Medulla oblongata (tissue), 1 donor: ENCODE measurements around the gene ITGB3.
A peak's percentile ranks its signal among the peaks of the same experiment; 100 is the strongest.

Experiments used
- DNase-seq: peaks from one replicate; pipeline ENCODE4 v3.0.0-alpha.2; 2015; ENCODE audit errors: extremely low spot score

The ITGB3 gene

DNA sequence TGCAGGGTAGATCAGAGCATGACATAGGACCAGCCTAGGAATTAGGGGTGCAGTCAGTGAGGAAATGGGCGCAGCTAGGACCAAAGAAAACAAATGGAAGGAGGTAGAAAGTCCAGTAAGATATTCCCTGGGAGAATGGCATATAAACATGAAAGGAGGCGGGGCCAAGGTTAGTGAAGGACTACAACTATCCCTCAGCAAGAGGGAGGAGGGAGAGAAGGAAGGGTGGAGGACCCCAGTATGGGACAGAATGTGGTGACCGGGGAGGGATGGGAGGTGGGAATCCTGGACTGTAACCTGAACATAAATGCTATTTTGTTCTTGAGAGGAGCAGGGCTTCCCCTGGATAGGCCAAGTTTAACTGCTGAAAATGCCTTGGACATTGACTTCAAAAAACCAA, 22.8 kb downstream of the ITGB3 start:
- DNase-seq = no peak

DNA sequence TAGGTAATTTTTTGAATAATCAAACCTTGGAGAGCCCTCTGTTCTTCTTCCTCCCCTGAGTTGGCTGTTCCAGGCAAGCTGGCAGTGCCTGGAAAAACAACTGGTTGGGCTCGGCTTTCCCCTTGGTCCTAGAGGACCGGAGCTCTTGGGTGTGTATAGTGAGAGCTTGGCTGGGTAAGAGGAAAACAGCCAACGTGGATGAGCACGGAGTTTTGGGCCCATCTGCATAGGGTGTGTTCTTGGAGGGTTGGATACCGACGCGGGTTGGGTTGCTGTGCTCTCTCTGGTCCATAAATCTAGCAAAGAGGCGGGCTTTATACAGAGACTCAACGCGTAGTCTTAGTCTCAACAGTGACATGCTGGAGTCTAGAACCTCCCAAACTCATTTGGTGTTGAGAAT, 23.2 kb downstream of the ITGB3 start:
- DNase-seq = peak; percentile 54

DNA sequence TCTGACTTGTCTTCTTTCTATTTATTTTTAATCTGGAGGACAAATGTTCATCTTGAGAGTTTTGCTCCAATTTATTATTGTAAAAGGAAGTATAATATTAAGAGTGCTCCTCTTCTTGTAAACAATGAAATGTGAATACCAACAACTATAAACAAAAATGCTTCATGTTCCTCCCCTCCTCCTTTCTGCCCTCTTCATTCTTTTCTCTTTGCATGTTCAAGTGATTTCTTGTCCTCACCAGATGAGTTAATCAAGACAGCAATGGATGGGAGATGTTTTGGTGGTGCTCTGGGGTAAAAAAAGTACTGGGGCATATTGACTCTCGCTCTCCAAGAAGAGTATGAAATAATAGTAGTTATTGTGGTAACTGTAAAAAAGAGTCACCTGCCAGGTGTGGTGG, 24.3 kb downstream of the ITGB3 start:
- DNase-seq = no peak

GRCh38 chr17:47278561-47278960, 24.9 kb downstream of the ITGB3 start:
- DNase-seq = no peak

DNA sequence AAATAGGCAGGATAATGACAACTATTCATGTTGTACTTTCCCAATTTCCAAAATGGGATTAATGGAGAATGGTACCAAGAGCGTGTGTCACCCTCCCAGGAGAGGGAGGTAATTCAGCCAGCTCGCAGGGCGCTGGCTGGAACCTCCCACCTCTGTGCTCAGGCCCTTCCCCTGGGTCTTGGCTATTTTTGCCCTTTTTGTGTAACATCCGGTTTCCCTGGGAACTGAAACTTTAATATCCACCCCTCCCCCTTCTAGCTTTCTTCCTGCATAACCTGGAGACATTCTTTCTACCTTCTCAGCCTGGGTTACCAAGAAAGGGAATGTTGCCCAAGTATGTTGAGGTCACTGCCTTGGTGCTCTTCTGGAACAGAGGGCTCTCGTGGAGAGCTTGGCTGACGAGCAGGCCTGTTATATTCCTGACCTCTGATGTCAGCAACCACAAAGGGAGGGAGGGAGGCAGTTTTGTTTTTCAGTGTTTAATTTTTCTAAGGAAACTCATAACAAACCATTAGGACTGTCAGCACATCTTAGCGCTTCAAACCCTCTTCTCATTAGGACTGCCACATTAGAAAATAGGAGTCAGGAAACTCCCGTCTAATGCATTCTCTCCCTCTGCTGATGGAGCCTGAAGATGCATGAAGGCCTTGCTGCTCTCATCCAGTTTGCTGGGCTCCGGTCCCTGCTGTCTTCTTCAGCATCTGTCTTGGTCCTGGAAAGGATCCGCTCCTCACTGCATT, 25.6 kb downstream of the ITGB3 start:
- DNase-seq = peak; percentile 74

GRCh38 chr17:47280072-47280811, 26.6 kb downstream of the ITGB3 start:
- DNase-seq = no peak

DNA sequence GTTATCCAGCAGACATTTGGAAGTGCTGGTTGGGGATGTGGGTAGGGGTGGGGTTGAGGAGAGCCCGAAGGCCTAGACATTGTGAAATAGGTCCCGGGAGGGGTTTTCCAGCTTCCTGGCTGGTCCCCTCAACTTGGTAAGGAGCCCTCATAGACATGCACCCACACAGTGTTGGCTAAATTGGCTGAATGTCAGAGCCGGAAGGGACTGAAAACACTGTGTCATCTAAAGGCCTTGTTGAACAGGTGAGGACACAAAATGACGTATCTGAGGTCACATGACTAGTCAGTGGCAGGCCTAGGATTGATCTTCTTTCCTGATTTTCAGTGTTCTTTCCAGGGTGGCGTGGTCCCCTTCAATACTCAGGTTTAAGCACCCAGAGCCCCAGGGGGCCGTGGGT, 27.6 kb downstream of the ITGB3 start:
- no peak for DNase-seq

DNA sequence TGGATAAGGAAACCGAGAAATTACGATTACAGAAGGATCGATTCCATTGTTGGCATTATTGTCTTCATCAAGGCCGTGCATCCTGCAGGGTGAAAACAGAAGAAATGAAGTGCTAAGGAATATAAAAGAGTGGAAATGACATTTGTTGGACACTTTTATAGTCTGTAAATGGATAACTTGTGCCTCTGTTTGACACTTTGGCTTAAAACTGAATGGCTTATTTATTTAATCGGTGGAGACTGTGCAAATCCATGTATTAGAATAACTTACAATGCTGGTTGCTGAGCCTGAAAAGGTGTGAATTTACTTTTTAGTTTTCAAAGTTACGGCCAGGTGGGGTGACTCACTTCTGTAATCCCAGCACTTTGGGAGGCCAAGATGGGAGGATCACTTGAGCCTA, 31.4 kb downstream of the ITGB3 start:
- no peak for DNase-seq

DNA sequence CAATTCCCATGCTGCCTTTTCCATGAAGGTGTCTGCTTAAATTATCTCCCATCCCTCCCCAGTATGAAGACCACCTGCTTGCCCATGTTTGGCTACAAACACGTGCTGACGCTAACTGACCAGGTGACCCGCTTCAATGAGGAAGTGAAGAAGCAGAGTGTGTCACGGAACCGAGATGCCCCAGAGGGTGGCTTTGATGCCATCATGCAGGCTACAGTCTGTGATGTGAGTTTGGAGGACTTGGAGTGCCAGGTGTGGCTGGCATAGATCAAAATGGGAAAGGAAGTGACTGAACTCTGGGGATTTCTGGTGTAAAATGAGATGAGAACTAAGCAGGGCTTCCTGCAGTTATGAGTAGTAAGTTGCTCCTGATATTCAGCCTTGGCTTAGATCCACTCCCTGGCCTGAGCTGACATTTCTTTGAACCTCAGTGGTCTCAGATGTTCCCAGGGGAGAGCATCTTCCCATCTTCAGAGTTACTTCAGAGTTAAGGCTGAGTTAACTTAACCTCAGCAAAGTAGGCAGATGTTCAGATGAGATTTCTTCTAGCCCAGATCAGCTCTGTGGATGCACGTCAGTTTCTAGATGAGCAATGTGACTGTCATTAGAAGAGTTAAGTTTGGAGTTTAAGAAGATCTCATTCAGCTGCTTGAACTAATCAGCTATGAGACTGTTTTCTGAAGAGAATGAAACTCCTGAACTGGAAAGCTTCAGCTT, 32.7 kb downstream of the ITGB3 start:
- DNase-seq = no peak

DNA sequence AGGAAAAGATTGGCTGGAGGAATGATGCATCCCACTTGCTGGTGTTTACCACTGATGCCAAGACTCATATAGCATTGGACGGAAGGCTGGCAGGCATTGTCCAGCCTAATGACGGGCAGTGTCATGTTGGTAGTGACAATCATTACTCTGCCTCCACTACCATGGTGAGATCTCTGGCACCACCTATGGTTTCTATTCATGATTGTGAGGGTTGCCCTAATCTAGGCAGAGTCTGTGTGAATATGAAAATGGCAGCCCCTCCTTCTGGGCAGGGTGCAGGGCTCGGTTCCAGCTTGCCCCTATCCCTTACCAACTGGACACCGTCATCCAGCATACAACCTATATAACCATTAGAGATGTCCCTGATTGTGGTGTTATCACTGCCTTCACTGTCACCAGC, 33.4 kb downstream of the ITGB3 start:
- no peak for DNase-seq

DNA sequence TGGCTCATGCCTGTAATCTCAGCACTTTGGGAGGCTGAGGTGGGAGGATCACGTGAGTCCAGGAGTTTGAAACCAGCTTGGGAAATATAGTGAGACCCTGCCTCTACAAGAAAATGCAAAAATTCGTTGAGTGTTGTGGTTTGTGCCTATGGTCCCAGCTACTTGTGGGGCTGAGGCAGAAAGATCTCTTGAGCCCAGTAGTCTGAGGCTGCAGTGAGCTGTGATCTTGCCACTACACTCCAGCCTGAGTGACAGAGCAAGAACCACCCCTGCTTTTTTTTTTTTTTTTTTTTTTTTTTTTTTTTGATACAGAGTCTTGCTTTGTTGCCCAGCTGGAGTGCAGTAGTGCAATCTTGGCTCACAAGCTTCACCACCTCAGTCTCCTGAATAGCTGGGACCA, 34.0 kb downstream of the ITGB3 start:
- no peak for DNase-seq

DNA sequence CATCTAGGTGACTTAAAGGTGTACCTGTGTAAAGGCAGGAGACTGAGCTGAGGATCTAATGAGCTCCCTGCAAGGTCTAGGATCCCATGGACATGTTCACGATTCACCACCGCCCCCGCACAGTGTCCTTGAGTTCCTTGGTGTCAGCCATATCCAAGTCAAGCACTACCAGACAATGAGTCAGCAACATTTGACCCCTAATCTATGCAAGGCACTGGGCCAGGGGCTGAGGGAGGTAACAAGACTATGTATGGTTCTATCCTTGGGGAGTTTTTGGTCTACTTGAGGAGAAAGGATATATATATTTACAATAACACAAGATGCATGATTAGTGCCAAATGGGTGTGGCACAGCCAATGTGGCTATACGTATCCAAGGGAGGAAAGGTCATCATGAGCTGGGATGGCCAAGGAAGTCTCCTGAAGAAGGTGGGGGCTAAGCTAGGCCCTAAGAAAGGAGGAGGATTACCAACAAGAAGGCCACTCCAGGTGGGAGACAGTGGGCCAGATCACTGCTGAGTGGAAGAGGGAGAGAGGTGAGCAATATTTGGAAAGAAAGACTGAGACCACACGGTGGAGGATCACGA, 35.0 kb downstream of the ITGB3 start:
- no peak for DNase-seq

DNA sequence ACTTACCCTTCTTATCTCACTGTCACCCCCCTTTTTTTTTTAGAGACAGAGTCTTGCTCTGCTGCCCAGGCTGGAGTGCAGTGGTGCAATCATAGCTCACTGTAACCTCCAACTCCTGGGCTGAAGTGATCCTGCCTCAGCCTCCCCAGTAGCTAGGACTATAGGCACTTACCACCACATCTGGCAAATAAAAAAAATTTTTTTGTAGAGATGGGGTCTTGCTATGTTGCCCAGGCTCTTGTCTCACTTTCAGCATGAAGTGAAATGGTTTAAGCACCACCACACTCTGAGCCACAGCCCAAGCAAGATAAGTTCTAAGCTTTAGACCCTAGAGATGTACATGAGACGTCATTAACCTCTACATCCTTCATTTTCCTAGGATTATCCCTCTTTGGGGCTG, 35.7 kb downstream of the ITGB3 start:
- no peak for DNase-seq

DNA sequence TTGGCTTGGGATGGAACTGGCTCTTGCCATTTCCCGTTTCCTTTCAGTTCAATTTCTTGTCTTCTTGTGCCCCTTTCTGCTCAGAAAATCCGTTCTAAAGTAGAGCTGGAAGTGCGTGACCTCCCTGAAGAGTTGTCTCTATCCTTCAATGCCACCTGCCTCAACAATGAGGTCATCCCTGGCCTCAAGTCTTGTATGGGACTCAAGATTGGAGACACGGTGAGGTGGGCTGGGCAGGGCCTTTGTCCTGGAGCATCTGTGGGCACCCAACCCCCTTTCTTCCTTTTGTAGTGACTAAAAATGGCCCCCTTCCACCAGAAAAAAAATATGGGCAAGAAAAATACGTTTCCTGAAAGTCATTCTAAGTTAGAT, 37.2 kb downstream of the ITGB3 start:
- no peak for DNase-seq

DNA sequence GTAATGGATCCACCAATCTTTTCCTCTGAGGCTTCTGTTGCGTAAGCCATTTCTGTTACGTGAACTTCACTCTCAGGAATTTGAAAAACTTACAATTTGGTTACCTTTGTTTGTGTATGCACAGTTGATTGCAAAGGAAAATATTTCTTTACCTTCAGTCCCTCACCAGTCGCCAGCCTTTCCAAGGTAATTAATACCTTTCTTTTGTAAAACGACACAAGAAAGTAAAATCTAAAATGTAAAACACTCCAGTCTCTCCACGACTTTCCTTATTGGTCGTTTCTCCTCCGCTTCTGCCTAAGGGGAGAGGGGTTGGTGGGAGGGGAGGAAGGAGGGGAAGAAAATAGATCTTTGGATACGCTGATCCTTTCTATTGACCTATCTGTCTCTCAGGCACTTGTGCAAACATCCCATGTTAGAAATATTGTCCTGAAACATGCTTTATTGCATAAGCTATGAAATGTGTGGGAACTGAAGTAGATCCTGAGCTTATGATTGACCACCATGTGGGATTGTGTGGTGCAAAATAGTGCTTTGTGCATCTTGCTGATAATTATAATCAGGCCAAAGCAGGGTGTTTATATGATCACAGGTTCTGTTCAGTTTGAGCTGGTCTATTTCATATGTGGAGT, 37.7 kb downstream of the ITGB3 start:
- no peak for DNase-seq

DNA sequence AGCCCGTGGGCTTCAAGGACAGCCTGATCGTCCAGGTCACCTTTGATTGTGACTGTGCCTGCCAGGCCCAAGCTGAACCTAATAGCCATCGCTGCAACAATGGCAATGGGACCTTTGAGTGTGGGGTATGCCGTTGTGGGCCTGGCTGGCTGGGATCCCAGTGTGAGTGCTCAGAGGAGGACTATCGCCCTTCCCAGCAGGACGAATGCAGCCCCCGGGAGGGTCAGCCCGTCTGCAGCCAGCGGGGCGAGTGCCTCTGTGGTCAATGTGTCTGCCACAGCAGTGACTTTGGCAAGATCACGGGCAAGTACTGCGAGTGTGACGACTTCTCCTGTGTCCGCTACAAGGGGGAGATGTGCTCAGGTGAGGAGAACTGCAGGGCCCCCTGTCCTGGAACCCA, 38.6 kb downstream of the ITGB3 start:
- DNase-seq = no peak

DNA sequence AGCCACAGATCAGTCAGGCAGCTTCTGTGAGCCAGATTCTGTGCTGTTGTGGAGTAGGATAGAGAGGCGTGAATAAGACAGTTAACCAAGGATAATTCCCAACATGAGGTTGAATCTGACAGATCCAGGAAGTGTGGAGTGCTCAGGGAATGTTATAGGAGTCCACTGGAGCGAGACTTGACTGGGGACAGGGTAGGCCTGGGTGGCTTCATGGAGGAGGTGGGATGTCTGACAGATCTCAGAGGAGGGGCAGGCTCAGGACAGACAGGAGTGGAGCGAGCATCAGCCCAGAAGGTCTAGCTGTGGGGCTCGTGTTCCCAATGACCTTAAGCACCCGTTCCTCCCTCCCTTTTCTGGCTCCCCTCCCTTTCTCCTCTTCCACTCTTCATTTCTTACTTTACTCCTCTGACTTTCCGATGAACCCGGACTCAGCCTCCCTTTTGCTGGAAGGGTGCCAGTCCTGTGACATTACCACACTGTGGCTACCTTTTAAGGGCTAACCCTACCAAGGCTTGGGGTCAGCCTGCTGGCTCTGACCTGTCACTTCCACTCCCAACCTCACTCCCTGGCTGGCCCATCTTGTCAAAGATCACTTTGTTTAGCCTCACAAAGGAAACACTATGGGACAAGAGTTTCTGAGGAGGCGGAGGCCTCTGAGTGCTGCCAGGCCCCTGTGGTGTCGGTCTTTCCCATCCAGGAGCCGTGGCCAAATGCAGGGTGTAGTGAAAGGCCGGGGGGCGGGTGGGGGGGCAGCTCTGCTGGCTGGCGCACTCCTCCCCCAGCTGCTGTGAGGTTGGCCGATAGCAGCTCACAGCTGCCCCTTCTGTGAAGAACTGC, 41.6 kb downstream of the ITGB3 start:
- DNase-seq = peak; percentile 83

DNA sequence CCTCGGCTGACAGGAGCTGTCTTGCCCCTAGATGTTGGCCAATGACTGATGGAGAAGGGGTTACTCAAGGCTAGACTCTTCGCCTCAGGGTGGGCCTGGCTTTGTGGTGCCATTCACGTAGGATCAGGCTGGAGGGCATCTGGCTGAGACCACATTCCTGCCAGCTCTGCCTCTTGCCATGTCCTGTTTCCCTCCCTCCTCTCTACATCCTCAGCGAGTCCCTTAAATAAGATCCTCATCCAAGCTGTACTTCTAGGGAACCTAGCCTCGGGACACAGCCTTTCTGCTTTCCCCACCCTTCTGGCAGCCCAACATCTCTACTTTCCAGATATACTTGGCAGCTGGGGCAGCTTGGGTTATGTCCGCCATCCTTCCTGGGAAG, 42.2 kb downstream of the ITGB3 start:
- DNase-seq = peak; percentile 45

GRCh38 chr17:47297661-47298400, 44.2 kb downstream of the ITGB3 start:
- no peak for DNase-seq

DNA sequence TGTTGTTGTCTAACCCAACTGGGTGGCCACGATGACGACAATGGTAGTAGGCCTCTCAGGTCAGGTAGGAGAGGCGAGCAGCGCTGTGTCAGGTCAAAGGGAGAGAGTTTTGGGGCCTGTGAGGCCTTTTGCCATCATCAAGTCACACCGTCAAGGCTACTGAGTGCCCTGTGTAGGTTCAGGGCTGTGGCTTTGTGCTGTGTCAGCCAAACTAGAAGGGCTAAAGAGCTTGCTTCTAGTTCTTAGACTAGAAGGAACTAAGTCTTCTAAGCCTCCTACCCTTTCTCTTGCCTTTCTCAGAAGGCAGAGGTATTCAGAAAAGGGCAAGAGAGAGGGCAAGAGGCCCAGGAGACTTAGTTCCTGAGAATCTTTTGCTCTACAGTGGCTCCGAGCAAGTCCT, 45.1 kb downstream of the ITGB3 start:
- no peak for DNase-seq
